Measurements from ENCODE around the gene GLIPR1.
"Not testable (repeated sequence)": the region's sequence is repeated elsewhere in the genome, so short reads cannot be mapped to it uniquely, and the experiment has no call there.

DNA sequence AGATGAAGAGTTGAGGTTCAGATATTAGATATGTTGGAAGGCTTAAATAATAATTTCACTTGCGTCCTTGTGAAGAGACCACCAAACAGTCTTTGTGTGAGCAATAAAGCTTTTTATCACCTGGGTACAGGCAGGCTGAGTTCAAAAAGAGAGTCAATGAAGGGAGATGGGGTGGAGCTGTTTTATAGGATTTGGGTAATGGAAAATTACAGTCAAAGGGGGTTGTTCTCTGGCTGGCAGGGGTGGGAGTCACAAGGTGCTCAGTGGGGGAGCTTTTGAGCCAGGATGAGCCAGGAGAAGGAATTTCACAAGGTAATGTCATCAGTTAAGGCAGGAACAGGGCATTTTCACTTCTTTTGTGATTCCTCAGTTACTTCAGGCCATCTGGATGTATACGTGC is 3.9 kb downstream of the GLIPR1 start:
- TF ChIP-seq CTCF, POLR2A (IDR thresholded peaks at IDR 0.05): not testable (repeated sequence)

All from suprapubic skin (tissue), 3 donors.